Breast epithelium (tissue), 4 donors: ENCODE data around the gene DBNDD2. TPM values are rescaled to one million over a fixed set of nuclear protein-coding genes. Genes with fewer than 3 reads are reported as not detected.
A peak's percentile ranks its signal among the peaks of the same experiment; 100 is the strongest.

ENCODE experiments used
- DNase-seq, 2 donors: peaks; one replicate each; pipeline ENCODE4 v3.0.0-alpha.2; 2019; ENCODE audit warnings: low spot score in 2 of 2
- H3K27ac ChIP-seq, 2 donors: fragments of 200-600 bp; sonication (generic) in 1 of 2; one replicate each; pipeline ENCODE4 v1.5.1; 2016 to 2019; ENCODE audit warnings: mild to moderate bottlenecking in 1 of 2
- H3K27me3 ChIP-seq, 2 donors: fragments of 200-600 bp; sonication (generic) in 1 of 2; one replicate each; pipeline versions ENCODE4 v1.5.1 to v1.6.0; 2017 to 2019; ENCODE audit warnings: control low read depth in 1 of 2, mild to moderate bottlenecking in 1 of 2
- H3K36me3 ChIP-seq: fragments of 200-600 bp; one replicate; pipeline ENCODE4 v1.5.1; 2019
- H3K4me1 ChIP-seq, 2 donors: fragments of 200-600 bp; sonication (generic); one replicate each; pipeline ENCODE4 v1.5.1; 2016 to 2019; ENCODE audit warnings: control low read depth in 1 of 2
- H3K4me3 ChIP-seq, 3 donors: fragments of 200-600 bp; sonication (generic); 1 replicate in 2 of 3; 2 replicates in 1 of 3; pipeline ENCODE4 v1.5.1; 2016 to 2019; ENCODE audit warnings: mild to moderate bottlenecking in 3 of 3, moderate library complexity in 2 of 3
- H3K9me3 ChIP-seq, 2 donors: fragments of 200-600 bp; sonication (generic) in 1 of 2; one replicate each; pipeline ENCODE4 v1.5.1; 2016 to 2019; ENCODE audit warnings: control low read depth in 1 of 2
- CTCF ChIP-seq, 3 donors: fragments of 450-650 bp; IDR thresholded peaks; one replicate each; pipeline ENCODE4 v1.5.1; 2016 to 2017; ENCODE audit warnings: antibody characterized with exemption in 3 of 3, mild to moderate bottlenecking in 3 of 3, moderate library complexity in 3 of 3
- POLR2A ChIP-seq: fragments of 450-650 bp; IDR thresholded peaks from one replicate; pipeline ENCODE4 v1.6.1; 2016; ENCODE audit warnings: antibody characterized with exemption, mild to moderate bottlenecking, moderate library complexity
- POLR2AphosphoS5 ChIP-seq, 3 donors: sonication (generic); formaldehyde crosslinking; IDR thresholded peaks; one replicate each; pipeline ENCODE4 v1.6.1; 2017; ENCODE audit warnings: antibody characterized with exemption in 3 of 3
- intact Hi-C: fragments of 100-400 bp; cut with DNase I; formaldehyde crosslinking; loops from one replicate; pipeline ENCODE4 v1.15.1; 2023; ENCODE audit warnings: low total_unique reads
- total RNA-seq, 3 donors: library from RNA; depleted of rRNA; stranded (reverse); fragments of >200 nt; gene quantifications; one replicate each; pipeline ENCODE4 v1.1.0, GENCODE V29; 2016

Gene DBNDD2
- total RNA-seq, 3 donors from 2014 or later: 32.2 to 49.2 (median 44.5) TPM

DNA sequence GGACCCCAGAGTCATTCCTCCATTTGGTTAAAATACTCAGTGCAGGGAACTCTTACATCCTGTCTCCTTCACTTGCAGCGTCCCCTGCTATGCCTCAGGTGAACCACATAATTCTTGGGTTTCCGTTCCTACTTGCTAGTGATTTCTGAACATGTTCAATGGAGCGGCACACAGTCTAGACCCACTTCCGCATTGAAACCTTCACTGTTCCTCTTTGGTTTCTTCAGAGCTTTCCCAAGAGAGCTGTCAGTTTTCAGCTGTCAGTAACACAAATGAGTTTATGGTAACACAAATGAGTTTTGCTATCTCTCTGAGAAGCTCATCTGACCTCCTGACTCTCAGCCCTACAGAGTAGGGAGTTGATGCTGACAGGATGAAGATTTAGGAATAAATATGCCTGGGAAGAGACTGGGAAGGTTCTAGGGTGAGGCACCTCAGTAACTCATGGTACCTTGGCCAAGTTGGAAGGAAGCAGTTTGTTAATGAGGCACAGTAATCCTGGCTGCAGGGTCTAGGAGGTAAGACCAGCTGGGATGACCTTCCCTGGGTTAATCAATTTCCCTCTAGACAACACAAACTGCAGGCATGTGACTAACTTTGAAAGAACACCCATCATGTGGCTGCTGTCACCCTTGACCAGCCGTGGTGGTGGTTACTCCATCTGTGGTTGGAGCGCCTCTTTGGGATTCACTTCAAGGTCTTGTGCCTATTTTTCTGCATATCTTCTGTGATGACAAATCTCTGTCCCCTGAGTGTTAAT lies 39.7 kb upstream of the DBNDD2 start:
- no peaks in the 10 kb centered on the region for H3K9me3 ChIP-seq
- H3K27me3 ChIP-seq: no peaks in the 10 kb centered on the region
- peaks cover 8% of the 10 kb centered on the region for H3K36me3 ChIP-seq
- peak overlapping the region in 1 of 2 donors; percentile 10 for H3K27ac ChIP-seq
- no peak overlapping the region for H3K4me3 ChIP-seq
- H3K4me1 ChIP-seq: peaks cover 0 to 5% of the 10 kb centered on the region in 2 donors
- DNase-seq: no peak
- intact Hi-C loops: no loop called here
- TF ChIP-seq POLR2A: no peak
- TF ChIP-seq CTCF (IDR thresholded peaks at IDR 0.05): no peak
- no peak for TF ChIP-seq POLR2AphosphoS5 (IDR thresholded peaks at IDR 0.05)

- intact Hi-C loops: loop anchor here (10.0 kb wide), 1 partner anchor 54 kb away; no protein-coding TSS in a partner anchor
- peaks cover 8% of the 10 kb centered on the region for H3K36me3 ChIP-seq
- H3K27ac ChIP-seq: no peak overlapping the region
- H3K9me3 ChIP-seq: no peaks in the 10 kb centered on the region
- TF ChIP-seq POLR2AphosphoS5 (IDR thresholded peaks at IDR 0.05) (no peak), CTCF (IDR thresholded peaks at IDR 0.05) (no peak), POLR2A (no peak)
- no peaks in the 10 kb centered on the region for H3K4me1 ChIP-seq
- H3K27me3 ChIP-seq: no peaks in the 10 kb centered on the region
- no peak overlapping the region for H3K4me3 ChIP-seq
- DNase-seq: no peak
These were observed 37.4 kb upstream of the DBNDD2 start for GRCh38 chr20:45370571-45371160.

DNA sequence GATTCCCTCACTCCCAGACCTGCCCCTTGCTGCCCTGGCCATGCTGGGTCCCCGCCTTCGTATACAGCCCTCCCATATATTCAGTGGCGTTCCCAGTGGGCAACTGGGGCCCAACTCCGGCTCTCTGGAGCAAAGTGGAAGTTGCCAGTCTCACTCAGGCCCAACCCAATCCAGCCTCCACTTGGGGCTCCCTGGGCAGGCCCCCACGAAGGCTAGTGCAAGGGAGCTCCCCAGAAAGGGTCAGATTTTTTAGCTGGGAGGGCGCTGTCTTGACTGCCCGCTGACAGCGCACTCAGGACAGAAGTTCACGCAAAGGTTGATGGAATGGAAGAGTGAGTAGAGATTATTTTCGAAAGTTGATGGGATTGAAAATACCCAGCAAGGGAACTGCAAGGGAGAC lies 35.8 kb upstream of the DBNDD2 start:
- Histone ChIP-seq H3K27me3 (no peaks in the 10 kb centered on the region), H3K27ac (no peak overlapping the region), H3K36me3 (no peaks in the 10 kb centered on the region), H3K4me1 (no peaks in the 10 kb centered on the region), H3K4me3 (peak overlapping the region in 1 of 3 donors; percentile 68), H3K9me3 (no peaks in the 10 kb centered on the region)
- no peak for TF ChIP-seq POLR2A
- no peak for TF ChIP-seq CTCF (IDR thresholded peaks at IDR 0.05)
- TF ChIP-seq POLR2AphosphoS5 (IDR thresholded peaks at IDR 0.05): no peak
- DNase-seq: no peak
- intact Hi-C loops: loop anchor here (10.0 kb wide), 1 partner anchor 53 kb away; no protein-coding TSS in a partner anchor

GRCh38 chr20:45372646-45373352 lies 35.3 kb upstream of the DBNDD2 start:
- Histone ChIP-seq H3K36me3 (no peaks in the 10 kb centered on the region), H3K9me3 (no peaks in the 10 kb centered on the region), H3K27ac (peak overlapping the region in 1 of 2 donors; percentile 60), H3K27me3 (no peaks in the 10 kb centered on the region), H3K4me1 (no peaks in the 10 kb centered on the region), H3K4me3 (peak overlapping the region; percentile 48 to 68 (median 53))
- intact Hi-C loops: loop anchor here (10.0 kb wide), 1 partner anchor 52 kb away; no protein-coding TSS in a partner anchor
- no peak for DNase-seq
- TF ChIP-seq POLR2AphosphoS5 (IDR thresholded peaks at IDR 0.05) (no peak), CTCF (IDR thresholded peaks at IDR 0.05) (no peak), POLR2A (no peak)
